ENCODE data around the gene WDFY3.

The WDFY3 gene

GRCh38 chr4:84966382-84967242 is at the start of gene WDFY3:
Gene WDFY3, minus strand, starts transcription at chr4:84966690. Its CDS starts 106,099 bp downstream, at chr4:84860591.
- peak; percentile 94 for DNase-seq

GRCh38 chr4:85005865-85006377 is 39.4 kb upstream of the WDFY3 start:
- DNase-seq: no peak

GRCh38 chr4:85000343-85000742 is 33.9 kb upstream of the WDFY3 start:
- DNase-seq: no peak

- DNase-seq: no peak
Observed at GRCh38 chr4:84995386-84995785, 28.9 kb upstream of the WDFY3 start.

GRCh38 chr4:84994280-84994679 is 27.8 kb upstream of the WDFY3 start:
- no peak for DNase-seq

GRCh38 chr4:84985952-84986351 is 19.5 kb upstream of the WDFY3 start:
- no peak for DNase-seq

GRCh38 chr4:84977396-84977795 is 10.9 kb upstream of the WDFY3 start:
- DNase-seq: no peak

DNA sequence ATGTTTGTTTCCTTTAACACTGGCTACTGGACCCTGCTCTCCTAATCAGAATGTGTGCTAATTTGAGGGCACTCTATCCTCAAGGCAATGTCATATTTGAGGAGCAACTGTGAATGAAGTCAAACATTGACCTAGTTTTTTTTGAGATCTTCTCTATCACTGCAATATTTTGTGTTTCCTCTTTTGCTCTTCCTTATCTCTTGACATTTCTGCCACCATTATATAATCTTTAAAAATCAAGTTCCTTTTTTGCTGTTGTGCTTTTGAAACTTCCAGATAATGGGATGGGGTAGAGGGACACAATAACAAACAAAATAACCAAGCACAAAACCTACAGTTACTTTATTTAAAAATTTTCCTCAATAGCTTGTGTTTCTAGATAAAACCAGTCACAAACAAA is 7.4 kb upstream of the WDFY3 start:
- DNase-seq: no peak

DNA sequence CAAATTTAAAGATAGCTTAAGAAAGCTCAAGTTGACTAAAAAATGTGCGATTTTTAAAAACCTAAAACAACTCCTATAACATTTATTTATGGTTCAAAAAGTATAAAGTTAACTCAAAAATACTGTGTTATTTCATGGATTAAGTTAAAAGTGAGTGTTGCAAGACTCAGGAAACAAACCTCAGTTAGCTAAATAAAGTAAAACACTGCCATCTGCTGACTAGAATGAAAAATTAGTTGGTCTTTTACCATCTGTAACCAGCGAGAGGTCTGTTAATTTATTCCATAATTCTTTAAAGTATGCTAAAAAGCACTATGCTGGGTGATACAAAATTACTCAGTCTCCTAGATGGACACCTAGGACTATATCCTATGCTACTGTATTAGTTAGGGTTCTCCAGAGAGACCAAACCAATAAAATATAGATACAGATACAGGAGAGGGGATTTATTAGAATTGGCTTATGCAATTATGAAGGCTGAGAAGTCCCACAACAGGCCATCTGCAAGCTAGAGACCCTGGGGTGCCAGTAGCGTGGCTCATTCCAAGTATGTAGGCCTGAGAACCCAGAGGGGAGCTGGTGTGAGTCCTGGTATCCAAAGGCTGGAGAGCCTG is 4.9 kb upstream of the WDFY3 start:
- DNase-seq: peak; percentile 66

DNA sequence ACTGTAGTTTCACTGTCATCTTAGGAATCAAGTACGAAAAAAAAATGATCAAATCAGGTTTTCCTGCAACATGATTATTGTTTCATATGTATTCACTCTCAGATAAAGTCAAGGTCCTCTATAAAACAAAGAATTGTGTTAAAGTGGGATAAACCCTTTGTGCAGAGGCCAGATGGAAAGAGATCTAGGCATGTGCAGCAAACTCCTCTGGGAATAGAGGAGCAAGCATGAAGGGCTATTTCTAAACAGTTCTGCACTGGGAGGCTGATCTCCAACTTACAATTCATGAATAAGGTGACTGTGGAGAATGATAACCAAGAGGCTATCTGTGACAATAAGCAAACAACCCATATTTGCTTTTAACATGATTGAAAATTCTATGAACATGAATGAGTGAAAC is 2.4 kb upstream of the WDFY3 start:
- DNase-seq: peak; percentile 72

DNA sequence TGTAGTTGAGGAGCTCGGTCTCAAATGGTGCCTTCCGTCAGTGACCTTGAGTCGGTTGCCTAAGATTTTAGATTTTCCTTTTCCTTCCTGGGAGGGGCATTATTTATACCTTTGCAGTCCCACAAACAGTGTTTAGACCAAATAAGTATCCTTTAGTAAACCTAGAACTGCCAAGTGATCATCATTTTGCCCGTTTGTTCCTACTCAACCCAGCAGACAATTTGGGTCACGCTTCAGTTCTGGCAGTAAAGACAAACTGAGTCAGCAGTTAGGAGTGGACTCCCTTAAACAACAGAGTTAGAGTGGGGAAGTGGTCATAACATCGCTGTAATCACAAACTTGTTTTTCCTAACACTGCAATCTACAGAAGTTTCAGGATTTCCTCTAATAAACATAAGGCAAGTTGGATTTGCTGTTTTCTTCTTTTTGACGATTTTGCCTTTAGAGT is 777 bp upstream of the WDFY3 start:
- DNase-seq: no peak

DNA sequence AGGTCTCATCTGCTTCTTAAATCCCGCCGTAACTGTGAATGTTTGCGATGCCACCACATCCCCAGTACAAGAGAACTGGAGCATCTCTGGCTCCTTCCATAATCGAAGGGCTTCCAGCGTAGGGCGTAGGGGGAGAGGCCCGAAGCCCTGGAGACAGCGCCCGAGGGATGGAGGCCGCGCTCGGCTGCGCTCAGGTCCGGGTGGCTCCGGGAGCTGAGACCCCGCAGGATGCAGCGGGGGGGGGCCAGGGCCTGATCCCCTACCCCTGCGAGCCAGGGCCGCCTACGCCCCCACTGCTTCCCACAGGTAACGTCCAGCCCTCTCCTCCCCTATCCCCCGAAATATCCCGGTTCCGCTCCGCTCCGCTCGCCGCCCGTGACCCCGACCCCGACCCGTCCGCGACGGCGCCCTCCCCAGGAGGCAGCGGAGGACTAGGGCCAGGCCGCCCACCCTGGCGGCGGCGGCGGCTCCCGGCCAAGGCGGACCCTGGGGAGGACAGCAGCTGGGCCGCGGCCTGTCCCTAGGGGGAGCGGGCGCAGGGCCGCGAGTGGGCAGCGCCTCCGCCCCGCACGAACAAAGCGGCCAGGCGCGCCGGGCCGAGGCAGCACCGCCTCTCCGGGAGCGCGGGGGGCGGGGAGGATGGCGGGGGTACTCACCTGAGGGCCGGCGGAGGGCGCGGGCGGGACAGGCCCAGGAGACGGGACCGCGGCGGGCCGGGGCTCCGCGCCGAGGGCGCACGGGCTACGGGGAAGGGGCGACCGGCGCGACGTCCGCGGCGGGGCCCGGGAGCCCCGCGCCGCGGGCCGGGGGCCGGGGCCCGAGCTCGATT is 723 bp downstream of the WDFY3 start:
- peak; percentile 56 for DNase-seq

- DNase-seq: no peak
Observed at GRCh38 chr4:84964995-84965552, 1.4 kb downstream of the WDFY3 start.

- no peak for DNase-seq
Observed at GRCh38 chr4:84962102-84962501, 4.4 kb downstream of the WDFY3 start.

DNA sequence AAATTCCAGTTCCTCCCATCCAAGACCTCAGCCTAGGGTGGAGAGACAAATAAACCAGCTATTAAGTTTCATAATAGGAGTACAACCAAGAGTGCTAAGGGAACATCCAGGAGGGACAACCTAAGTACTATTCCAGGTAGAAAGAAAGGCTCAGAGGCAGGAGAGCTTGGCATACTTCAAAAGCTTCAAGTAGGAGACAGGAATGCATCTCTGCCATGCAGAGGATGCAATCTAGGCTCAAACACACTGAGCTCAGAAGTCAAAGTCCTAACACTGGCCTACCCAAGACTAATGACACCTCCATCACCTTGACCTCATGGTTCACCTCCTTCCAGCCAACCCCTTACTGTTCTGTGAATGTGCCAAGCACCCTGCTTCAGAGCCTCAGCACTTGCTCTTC is 8.1 kb downstream of the WDFY3 start:
- no peak for DNase-seq

DNA sequence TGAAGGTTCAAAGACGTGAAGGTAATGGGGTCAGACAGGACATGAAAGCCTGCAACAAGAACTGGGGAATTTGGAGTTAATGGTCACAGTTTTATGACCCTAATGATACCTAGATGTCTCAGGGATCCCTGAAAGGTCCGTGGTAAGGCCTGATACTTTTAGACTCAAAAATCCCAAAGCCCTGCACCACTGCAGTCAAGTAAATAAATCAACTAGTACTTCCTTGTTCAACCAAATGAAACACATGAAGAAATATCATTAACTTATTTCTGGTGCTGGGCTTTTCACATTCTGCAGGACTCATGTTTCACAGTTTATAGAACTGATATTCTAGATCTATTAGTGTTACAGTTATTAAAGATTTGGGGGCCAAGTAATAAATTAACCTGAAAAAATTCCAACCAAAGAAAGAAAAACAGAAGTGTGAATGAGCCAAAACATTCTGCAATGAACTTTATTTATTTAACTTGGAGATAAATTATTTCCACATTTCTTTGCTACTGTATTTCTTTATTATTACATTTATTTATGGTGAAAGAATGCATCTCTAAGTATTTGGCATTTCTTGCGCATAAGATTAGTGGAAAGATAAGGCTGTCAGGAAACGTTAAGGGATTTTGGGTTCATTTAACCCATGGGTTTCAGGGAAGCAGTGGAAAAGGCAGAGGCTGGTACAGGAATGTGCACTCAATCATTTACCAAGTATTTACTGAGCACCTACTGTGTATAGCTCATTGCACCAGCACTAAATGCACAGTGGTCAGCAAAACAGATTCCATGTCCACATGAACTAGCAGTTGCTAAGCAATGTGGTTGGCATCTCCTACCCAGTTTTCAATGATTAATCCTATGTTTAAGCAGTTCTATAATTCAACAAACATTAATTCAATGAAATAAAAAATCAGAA is 8.7 kb downstream of the WDFY3 start:
- DNase-seq: no peak

- no peak for DNase-seq
Observed at GRCh38 chr4:84956014-84956413, 10.5 kb downstream of the WDFY3 start.

GRCh38 chr4:84954982-84955567 is 11.4 kb downstream of the WDFY3 start:
- no peak for DNase-seq

DNA sequence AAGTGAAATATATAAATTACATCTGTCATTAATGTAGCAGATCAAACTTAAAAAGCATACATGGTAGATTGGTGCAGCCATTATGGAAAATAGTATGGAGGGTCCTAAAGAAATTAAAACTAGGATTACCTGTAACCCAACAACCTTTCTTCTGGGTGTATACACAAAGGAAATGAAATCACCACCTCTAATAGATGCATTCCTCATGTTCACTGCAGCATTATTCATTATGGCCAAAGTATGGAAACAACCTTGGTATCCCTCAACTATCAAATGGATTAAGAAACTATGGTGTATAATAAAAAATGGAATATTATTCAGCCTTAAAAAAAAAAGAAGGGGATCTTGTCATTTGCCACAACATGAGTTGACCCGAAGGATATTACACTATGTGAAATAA is 13.7 kb downstream of the WDFY3 start:
- no peak for DNase-seq

DNA sequence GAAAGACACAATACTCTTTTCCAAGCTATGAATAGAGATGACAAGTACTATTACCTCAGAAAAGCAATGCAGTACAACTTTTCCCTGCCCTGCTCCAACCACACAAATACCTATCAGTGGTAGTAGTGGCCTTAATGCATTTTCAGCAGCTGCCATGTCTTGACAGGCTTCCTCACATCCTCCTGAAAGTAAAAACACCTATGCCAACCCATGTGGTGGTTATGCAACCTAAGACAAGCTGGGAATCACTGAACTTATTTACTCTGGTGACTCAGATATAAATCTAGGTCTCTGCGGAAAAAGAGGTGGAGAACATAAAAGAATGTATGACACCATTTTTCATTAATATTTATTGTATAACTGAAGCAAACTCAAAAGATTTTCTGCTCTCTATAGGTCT is 14.5 kb downstream of the WDFY3 start:
- no peak for DNase-seq

DNA sequence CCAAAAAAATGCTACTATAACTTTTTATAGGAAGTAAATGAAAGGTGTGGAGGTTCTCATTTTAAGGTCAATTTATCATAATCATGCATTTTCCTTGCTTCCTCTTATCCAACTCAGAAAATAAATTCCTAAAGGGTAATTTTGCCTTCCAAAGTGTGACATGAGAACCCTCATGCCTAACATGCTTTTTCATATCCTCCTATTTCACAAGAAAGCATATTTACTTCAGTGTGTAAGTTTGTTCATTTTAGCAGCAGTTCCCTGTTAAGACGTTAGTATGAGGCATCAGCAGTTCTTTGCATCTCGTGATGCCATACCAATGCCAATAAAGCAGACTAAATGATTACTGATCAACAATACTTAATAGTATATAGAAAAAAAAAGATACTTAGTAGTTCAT is 18.4 kb downstream of the WDFY3 start:
- no peak for DNase-seq

DNA sequence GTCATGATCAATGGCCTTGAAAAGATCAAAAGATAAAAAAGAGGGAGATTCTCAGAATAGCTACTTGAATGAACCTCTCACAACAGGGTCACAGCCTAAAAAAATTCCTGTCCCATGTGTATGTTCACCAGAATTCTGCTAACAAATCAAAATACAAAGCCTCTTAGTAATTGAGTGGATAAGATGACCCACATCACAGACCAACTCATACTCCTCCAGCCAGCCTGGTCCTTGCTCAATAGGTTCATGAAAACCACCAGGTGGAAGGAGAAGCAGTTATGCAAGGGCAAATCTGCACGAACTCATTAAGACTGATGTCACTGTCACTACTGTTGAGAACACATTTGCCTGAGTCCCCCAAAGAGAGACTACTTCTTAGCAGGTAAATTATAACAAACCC is 21.5 kb downstream of the WDFY3 start:
- DNase-seq: no peak
